AG10803 (cell line): ENCODE data around the gene RETN.

Source experiments
- DNase-seq: peaks from one replicate; pipeline ENCODE4 v3.0.0; 2010; ENCODE audit warnings: low read depth
- H3K4me3 ChIP-seq: 2 replicates; pipeline ENCODE4 v1.5.1; 2011; ENCODE audit warnings: mild to moderate bottlenecking, low read length, control low read depth
- CTCF ChIP-seq: conservative IDR thresholded peaks from 2 replicates; pipeline ENCODE4 v1.5.1; 2011; ENCODE audit warnings: mild to moderate bottlenecking, low read length, control low read depth, inconsistent platforms

The RETN gene

DNA sequence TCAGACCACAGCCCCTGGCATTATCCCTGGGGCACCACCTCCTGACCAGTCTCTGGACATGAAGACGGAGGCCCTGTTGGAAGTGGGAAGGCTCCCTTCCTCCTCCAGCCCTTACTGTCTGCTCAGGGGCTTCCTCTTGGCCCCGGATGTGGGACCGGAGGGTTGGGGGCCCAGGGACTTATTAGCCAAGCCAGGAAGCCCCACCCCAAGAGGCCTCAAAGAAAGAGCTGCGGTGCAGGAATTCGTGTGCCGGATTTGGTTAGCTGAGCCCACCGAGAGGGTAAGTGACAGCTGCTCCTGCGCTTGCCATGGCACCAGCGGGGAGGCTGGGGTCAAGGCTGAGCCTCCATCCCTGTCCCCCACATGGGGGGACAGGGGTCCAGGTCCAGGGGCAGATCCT is at the start of gene RETN:
Gene RETN, plus strand, starts transcription at position 208 of the 400 bp plus-strand sequence. CDS start 278 bp downstream, outside the sequence.
- no peak within 1 kb of the TSS for H3K4me3 ChIP-seq
- no peak for TF ChIP-seq CTCF
- DNase-seq = no peak

GRCh38 chr19:7619671-7620441 is 49.0 kb upstream of the RETN start:
- no peak overlapping the region for H3K4me3 ChIP-seq
- DNase-seq = no peak
- TF ChIP-seq CTCF = no peak

DNA sequence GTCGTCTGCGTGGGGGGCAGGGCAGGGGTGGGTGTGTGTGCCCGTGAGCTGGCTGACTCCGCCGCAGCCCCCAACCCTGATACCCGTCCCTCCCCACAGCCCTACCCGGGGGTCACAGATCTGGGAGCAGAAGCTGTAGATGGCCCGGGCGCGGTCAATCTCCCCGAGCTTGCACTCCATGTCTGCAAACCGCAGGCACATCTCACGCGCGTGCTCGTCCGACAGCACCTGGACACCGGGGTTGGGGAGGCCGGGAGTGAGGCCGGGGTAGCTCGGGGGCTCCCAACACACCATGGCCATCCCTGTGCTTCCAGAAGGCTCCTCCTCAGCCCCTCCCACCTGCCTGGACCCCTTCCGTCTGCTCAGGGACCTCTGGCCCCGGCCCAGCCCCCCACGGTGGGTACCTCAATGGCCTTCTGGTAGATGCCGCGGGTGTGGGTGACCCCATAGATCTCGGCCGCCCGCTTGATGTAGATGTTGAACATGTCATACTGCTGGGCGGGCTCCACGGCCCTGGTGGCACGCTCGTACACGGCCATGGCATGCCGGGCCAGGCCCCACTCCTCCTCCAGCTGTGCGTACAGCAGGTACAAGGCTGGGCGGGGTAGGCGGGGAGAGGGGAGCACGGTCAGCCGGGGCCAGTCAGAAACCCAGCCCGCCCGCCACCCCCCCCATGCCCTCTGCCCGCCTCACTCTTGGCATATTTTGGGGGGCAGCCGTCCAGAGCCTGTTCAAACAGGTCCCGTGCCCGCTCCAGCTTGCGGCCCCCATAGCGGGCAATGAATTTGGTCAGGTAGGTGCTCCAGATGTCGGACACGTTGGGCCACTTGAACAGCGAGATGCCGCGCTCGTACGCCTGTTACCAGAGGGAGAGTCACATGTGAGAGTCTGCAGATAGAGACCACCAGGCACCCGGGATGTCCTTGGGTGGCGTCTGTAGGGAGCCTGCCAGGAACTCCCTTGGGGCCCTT is 48.1 kb upstream of the RETN start:
- TF ChIP-seq CTCF = no peak
- no peak overlapping the region for H3K4me3 ChIP-seq
- DNase-seq = no peak

DNA sequence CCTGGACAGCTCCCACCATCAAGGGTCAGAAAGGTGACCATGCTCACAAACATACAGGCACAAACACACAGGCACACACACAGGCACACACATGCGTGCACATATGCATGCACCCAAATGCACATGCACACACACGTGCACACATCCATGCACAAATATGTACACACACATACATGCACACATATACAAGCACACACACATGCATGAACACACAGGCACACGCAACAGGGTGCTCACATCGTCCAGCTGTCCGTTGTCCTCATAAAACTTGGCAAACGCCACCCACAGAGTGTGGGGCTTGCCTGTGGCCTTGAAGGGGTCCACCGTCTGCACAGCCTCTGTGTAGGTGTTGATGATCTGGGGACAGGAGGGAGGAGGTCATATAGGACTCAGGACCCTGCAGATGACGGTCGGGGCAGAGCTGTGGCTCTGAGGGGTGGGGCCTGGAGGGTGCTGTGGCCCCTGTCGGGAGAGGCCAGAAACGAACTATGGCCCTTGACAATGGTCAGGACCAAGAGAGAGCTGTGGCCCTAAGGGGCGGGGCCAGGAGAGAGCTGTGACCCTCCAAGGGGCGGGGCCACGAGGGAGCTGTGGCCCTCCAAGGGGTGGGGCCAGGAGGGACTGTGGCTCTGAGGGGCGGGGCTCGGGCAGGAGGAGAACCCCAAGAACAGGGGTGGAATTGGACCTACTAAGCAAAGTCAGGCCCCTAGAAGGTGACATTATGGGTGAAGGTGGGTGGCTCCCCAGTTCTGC is 45.7 kb upstream of the RETN start:
- no peak for DNase-seq
- H3K4me3 ChIP-seq = no peak overlapping the region
- no peak for TF ChIP-seq CTCF

- no peak for DNase-seq
- TF ChIP-seq CTCF = no peak
- H3K4me3 ChIP-seq = no peak overlapping the region
Measured at GRCh38 chr19:7623725-7624603, 44.9 kb upstream of the RETN start.

DNA sequence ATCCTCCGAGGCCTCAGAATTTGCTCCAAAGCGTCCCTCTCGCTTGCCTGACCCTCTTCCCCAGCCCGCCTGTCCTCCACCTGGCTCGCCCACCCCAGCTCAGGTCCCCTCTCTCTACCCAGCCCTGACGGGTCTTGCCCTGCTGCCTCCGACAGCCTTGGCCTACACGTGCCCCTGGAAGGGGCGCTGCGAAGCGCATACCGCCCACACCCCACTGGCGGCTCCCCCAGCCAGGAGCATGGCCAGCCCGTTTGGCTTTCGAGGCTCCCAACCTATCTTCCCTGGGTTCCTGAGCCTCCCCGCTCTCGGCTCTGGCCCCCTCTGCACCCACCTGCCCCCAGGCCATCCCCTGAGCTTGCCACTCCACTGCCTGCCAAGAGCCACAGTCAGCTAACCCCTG is 44.0 kb upstream of the RETN start:
- no peak overlapping the region for H3K4me3 ChIP-seq
- TF ChIP-seq CTCF = no peak
- DNase-seq = no peak
